ENCODE results near the gene ASB10.
A peak's percentile ranks its signal among the peaks of the same experiment; 100 is the strongest.

The ASB10 gene

GRCh38 chr7:151185762-151186639 lies 1.0 kb downstream of the ASB10 start:
- no peak for DNase-seq

GRCh38 chr7:151181011-151181431 lies 6.0 kb downstream of the ASB10 start:
- DNase-seq = no peak

GRCh38 chr7:151179946-151180345 lies 7.1 kb downstream of the ASB10 start:
- DNase-seq = no peak

- DNase-seq = no peak
Measured at GRCh38 chr7:151179287-151179860, 7.7 kb downstream of the ASB10 start.

GRCh38 chr7:151178831-151179230 lies 8.2 kb downstream of the ASB10 start:
- DNase-seq = no peak

GRCh38 chr7:151178236-151178635 lies 8.8 kb downstream of the ASB10 start:
- DNase-seq = no peak

- no peak for DNase-seq
Measured at GRCh38 chr7:151177310-151177709, 9.7 kb downstream of the ASB10 start.

GRCh38 chr7:151176401-151176800 lies 10.6 kb downstream of the ASB10 start:
- no peak for DNase-seq

GRCh38 chr7:151175793-151176311 lies 11.2 kb downstream of the ASB10 start:
- no peak for DNase-seq

GRCh38 chr7:151175047-151175792 lies 11.8 kb downstream of the ASB10 start:
- no peak for DNase-seq

GRCh38 chr7:151174246-151175046 lies 12.6 kb downstream of the ASB10 start:
- peak; percentile 46 for DNase-seq

- no peak for DNase-seq
Measured at GRCh38 chr7:151173386-151174245, 13.4 kb downstream of the ASB10 start.

- DNase-seq = peak; percentile 85
Measured at GRCh38 chr7:151172273-151173141, 14.5 kb downstream of the ASB10 start.

GRCh38 chr7:151168787-151169162 lies 18.3 kb downstream of the ASB10 start:
- DNase-seq = no peak

- peak; percentile 74 for DNase-seq
Measured at GRCh38 chr7:151168003-151168786, 18.9 kb downstream of the ASB10 start.

GRCh38 chr7:151167197-151167961 lies 19.7 kb downstream of the ASB10 start, which contains the start of gene GBX1:
Gene GBX1 (minus strand): TSS chr7:151167694. CDS start chr7:151167548, 146 bp downstream.
- DNase-seq = peak; percentile 46

GRCh38 chr7:151166629-151167196 lies 20.3 kb downstream of the ASB10 start:
- DNase-seq = no peak

- DNase-seq = no peak
Measured at GRCh38 chr7:151161757-151162156, 25.3 kb downstream of the ASB10 start.
